Right renal pelvis (tissue), 4 donors: ENCODE measurements around the gene TBRG4. TPM values are rescaled to one million over a fixed set of nuclear protein-coding genes. Genes with fewer than 3 reads are reported as not detected.

ENCODE experiments used
- DNase-seq, 4 donors: peaks; one replicate each; pipeline ENCODE4 v3.0.0-alpha.2; 2013; ENCODE audit warnings: low read depth in 4 of 4, low spot score in 3 of 4, missing footprints in 1 of 4
- polyA plus RNA-seq, 4 donors: library from polyadenylated mRNA; unstranded; fragments of 120-200 nt; gene quantifications; one replicate each; pipeline ENCODE4 v1.2.1, GENCODE V29; 2013; ENCODE audit not compliant: insufficient read length in 4 of 4

Gene TBRG4
- polyA plus RNA-seq, 4 donors = 52.5 to 56.7 (median 53.9) TPM

GRCh38 chr7:45080265-45080957 lies 31.1 kb downstream of the TBRG4 start:
- DNase-seq = no peak

GRCh38 chr7:45078125-45078681 lies 33.3 kb downstream of the TBRG4 start:
- no peak for DNase-seq

- DNase-seq = no peak
These were observed 33.9 kb downstream of the TBRG4 start for GRCh38 chr7:45077579-45077978.

GRCh38 chr7:45076946-45077345 lies 34.6 kb downstream of the TBRG4 start:
- no peak for DNase-seq

- no peak for DNase-seq
These were observed 35.4 kb downstream of the TBRG4 start for GRCh38 chr7:45075871-45076796.

GRCh38 chr7:45075355-45075644 lies 36.2 kb downstream of the TBRG4 start:
- no peak for DNase-seq

GRCh38 chr7:45074528-45075354 lies 36.8 kb downstream of the TBRG4 start:
- DNase-seq = no peak

GRCh38 chr7:45073786-45074527 lies 37.5 kb downstream of the TBRG4 start:
- no peak for DNase-seq

- no peak for DNase-seq
These were observed 38.3 kb downstream of the TBRG4 start for GRCh38 chr7:45073031-45073785.

- no peak for DNase-seq
These were observed 39.1 kb downstream of the TBRG4 start for GRCh38 chr7:45072131-45073030.

GRCh38 chr7:45071528-45071927 lies 40.0 kb downstream of the TBRG4 start:
- DNase-seq = no peak

GRCh38 chr7:45070254-45070642 lies 41.2 kb downstream of the TBRG4 start:
- DNase-seq = no peak

- DNase-seq = no peak
These were observed 41.8 kb downstream of the TBRG4 start for GRCh38 chr7:45069444-45070253.

- DNase-seq = no peak
These were observed 43.1 kb downstream of the TBRG4 start for GRCh38 chr7:45068236-45069023.

- no peak for DNase-seq
These were observed 43.9 kb downstream of the TBRG4 start for GRCh38 chr7:45067582-45067981.

GRCh38 chr7:45066409-45066808 lies 45.1 kb downstream of the TBRG4 start:
- DNase-seq = no peak
